ENCODE data around the gene FTO.

Gene FTO

DNA sequence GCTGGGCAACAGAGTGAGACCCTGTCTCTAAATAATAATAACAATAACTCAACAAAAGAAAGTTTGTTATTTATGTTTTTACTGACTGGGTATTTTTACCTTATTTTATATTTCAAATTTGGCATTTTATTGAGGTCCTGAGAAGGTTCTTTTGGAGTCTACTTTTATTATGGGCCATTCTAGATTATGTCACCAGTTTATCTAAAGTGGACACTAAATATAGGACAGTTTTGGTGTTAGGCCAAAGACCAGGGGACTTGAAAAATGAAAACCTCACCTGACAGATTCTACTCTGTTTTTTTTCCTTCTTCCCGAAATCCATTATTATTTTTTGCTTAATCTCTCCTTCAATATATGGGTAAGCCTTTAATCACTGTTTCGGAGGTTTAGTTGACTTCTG is 8.1 kb downstream of the FTO start:
- no peak for DNase-seq

DNA sequence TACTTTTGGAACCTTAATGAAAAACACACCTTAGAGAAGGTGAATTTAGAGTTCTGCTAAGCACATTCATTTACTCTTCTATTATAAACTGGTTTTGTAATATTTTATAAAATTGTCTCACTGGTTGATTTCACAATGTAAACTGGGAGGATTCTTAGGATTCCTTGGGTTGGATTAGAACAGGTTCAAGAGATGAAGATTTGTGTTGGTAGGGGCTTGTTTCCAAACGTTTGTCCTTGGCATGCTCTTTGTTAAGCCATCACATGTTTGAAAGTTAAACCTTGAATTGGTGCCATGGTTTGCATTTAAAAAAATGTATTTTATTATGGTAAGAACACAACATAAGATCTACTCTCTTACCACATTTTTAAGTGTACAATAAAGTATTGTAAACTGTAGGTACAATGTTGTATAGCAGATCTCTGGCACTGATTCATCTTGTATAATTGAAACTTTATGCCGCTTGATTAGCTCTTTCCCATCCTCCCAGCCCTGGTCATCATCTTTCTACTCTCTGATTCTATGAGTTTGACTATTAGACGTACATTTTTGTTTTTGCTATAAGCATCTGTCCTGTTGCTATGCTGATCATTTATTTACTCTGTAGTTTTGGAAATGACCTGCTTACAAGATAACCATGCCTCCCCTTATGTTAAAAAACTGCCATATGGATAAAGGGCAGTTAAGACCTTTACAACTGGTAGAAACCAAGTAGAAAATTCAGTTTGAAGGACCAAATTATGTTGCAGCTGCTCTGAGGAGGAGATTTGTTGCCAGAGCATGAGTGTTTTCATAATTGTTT is 9.6 kb downstream of the FTO start:
- no peak for DNase-seq

DNA sequence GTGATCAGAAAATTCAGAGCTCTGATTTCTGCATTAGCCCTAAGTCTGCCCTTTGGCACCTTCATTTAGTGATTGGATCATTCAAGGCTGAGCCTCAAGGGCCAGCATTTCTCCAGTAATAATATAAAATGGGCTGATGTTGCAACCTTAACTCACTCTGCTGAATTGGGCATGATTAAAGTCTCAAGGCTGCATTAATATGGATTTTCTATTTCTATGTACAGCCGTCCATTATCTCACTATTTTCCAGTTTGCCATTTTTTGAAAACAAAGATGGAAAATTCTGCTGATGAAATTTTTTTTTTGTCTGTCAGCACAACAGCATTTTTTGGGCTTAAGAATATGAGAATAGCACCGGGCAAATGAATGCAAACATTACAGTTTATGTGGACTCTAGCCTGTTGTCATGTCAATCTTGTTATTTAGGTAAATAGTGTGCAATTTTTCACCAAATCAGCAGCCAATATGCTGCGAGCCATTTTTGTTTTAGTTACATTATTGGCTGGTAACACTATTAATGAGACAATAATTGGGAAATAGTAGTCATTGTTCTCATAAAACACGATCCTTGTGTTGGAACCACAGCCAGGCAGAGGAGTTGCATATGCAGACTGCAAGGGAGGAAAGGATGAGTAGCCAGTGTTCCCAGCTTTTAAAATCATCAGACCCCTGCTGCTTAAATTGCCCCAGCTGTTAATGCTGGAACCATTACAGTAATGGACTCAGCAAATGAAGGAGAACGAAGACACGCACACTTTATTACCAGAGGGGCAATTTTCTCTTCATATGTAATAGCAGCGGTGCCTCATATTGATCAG is 10.5 kb downstream of the FTO start:
- DNase-seq, result no peak

DNA sequence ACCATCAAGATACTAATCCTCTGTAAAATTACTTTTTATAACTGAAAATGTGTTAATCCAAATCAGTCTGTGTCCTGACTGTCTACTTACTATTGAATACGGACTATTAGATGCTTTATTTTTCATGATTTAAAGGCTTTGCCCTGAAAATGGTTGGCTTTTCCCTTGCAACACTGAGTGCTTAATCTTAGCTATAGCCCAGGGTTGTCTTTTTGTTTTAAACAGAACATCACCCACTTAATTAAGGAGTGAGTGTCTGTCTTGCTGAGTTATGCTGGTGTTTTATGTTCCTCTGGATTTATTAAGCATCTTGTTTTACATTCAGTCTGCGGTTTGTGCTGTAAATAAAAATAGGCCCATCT is 11.0 kb downstream of the FTO start:
- no peak for DNase-seq

GRCh38 chr16:53717577-53717976 is 13.6 kb downstream of the FTO start:
- no peak for DNase-seq

DNA sequence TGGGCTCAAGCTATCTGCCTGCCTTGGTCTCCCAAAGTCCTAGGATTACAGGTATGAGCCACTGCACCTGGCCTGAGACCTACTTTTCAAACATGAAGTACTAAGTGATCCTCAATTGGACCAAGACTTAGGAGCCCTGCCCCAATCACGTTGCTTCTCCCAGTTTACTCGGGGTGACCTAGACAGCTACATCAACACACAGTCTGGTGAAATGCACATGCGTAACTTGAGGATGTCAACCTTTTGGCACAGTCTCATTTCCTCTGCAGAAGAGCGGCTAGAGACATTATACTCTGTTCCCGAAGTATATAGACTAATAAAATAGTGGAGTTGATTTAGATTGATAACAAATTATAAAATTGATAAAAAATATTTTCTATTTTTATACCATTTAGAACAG is 17.1 kb downstream of the FTO start:
- no peak for DNase-seq

GRCh38 chr16:53726625-53727024 is 22.7 kb downstream of the FTO start:
- no peak for DNase-seq

DNA sequence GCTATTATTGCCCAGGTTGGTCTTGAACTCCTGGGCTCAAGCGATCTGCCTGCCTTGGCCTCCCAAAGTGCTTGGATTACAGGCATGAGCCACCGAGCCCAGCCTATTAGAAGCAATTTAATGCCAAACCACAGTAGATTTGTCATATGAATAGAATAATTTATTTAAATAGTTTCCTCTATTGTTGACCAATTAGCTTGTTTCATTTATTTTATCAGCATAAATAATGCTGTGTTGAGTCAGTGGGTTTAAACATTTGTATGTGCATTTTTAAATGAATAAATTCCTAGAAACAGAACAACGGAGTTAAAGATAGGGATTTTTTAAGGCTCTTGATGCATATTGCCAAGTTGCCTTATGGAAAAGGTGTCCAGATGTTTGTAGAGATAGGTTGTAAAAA is 26.7 kb downstream of the FTO start:
- no peak for DNase-seq

GRCh38 chr16:53732296-53732929 is 28.5 kb downstream of the FTO start:
- no peak for DNase-seq

DNA sequence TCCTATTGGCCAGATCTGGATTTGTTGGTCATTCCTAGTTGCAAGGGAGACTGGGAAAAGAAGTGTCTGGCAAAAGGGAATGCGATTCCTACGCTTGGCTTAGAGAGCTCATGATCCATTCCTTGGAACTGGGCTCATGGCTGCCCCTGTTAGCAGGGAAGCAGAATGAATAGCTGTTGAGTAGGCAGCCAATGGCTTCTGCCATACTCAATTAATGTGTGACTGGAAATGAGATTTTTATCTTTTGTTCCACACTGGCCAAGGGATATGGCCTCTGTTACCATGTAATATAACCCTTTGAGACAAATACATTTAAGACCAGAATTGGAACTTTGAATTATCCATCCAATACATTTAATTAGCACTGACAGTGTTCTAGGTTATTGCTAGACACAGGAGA is 31.0 kb downstream of the FTO start:
- DNase-seq, result no peak

GRCh38 chr16:53736297-53736696 is 32.3 kb downstream of the FTO start:
- no peak for DNase-seq

DNA sequence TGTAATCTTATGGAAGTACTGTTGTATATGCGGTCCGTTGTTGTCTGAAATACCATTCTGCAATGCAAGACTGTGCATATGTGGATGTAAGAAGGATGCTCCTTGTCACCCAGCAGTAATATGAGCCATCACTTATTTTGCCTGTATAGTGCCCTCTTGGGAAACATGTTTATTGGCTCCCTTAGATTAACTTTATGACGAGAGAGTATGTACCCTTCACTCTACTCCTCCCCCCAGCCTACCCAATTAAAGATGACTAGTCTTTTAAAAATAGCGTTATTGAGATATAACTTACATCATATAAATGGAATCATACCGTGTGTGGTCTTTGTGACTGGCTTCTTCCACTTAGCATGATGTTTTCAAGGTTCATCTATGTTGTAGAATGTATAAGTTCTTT is 33.6 kb downstream of the FTO start:
- no peak for DNase-seq

DNA sequence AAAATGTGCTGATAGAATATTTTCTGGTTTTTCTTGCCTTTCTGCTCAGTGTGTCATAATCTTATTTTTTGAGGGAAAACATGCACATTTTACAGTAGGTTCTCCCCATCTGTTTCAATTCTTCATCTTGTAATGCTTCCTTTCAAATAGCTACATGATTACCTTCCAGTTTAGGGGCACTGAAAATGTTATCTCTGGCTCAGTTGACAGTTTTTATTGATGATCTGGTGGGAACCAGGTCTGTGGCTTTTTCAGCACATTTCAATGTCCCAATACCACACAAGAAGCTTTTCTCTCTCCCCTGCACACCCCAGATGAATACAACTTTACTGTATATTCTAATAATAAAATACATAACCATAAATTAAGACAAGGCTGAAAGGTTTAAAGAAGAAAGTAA is 36.5 kb downstream of the FTO start:
- no peak for DNase-seq

- no peak for DNase-seq
These were observed 37.1 kb downstream of the FTO start for GRCh38 chr16:53740933-53741531.

GRCh38 chr16:53741546-53741945 is 37.6 kb downstream of the FTO start:
- DNase-seq, result no peak

GRCh38 chr16:53743149-53743566 is 39.2 kb downstream of the FTO start:
- no peak for DNase-seq

GRCh38 chr16:53744449-53744848 is 40.5 kb downstream of the FTO start:
- no peak for DNase-seq

DNA sequence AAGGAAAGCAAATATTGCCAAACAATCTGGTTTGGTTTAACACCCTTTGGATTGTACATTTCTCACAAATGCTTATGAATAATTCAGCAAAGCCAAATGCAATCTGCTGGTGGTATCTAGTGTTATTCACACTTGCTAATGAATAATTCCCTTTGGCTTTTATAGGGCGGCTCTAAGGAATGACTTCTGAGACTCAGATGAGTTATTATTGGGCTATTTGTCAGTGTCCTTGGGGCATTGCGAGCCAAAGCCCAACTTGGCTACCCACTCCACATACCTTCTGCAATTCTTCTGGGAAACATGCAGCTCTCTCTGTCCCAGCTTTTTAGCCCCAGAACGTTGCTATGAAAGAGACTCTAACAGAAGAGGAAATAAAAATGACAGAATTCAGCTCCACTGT is 41.1 kb downstream of the FTO start:
- DNase-seq, result no peak

- DNase-seq, result no peak
These were observed 41.9 kb downstream of the FTO start for GRCh38 chr16:53745753-53746266.

- DNase-seq, result no peak
These were observed 48.6 kb downstream of the FTO start for GRCh38 chr16:53752560-53752959.

DNA sequence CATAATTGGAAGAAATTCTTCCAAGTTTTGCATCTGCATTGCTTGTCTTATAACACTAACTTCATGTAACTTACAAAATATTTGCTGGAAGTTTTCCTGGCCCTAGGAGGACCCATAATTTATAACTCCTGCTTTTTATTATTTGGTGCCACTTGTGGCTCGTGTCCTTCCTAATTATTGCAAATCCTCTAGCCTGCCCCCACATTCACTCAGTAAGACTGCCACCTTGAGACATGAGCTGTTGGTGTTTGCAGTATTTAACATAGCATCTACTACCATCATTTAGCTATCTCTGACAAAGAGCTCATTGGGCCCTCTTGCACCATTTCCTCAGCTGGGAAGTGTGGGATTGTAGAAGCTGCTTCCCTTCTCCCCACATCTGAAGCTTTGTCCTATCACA is 49.5 kb downstream of the FTO start:
- DNase-seq, result no peak

DNA sequence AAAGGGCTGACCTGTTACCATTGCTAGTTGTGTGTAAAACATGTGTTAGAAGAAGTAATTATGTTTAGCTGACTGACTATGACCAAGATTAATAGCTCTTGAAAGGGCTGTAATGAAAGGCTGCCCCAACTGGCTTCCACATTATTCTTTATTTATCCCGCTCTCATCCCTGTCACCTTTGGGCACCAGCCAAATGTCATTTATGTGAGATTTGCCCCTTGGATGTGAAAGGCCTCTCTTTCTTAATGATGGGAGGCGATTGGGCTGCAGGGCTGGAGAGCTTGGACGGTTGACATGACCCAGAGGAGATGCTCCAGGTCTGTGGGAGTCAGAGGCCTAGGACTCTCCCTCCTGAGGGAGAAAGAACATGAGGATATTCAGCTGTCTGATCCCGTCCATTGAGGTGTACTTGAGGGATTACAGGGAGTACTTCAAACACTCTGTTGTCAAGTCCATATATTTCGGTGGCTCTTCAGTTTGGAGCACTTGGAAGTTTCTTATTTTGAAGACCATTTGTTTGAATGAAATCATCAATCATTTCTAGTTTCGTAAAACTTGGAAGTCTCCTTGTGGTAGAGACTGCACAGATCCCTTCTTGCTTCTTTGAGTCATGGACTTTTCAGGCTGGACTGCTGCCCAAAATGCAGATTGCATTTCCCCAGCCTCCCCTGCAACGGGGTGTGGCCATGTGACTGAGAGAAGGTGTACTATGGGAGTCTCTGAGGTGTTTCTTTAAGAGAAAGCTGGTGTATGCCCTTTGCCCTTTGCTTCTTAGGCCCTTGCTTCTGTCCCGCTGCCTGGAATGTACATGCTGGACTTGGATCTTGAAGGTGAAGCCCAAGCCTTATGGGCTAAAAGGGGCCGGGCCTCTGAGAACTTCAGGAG is 51.3 kb downstream of the FTO start:
- no peak for DNase-seq

Data from NCI-H1048 (cell line).